Subcutaneous adipose tissue (tissue), 4 donors: ENCODE measurements around the gene ESYT2. TPM values are rescaled to one million over a fixed set of nuclear protein-coding genes. Genes with fewer than 3 reads are reported as not detected.

ENCODE experiments used
- total RNA-seq, 4 donors: library from RNA; depleted of rRNA; stranded (reverse); fragments of >200 nt; gene quantifications; one replicate each; pipeline ENCODE4 v1.1.0, GENCODE V29; 2016
- TF ChIP-seq, protein P1 (sequence below): fragments of 450-650 bp; IDR thresholded peaks from one replicate; pipeline ENCODE4 v1.5.1; 2016; ENCODE audit warnings: low read depth, mild to moderate bottlenecking, control low read depth, antibody characterized with exemption, moderate library complexity

ESYT2 gene
- total RNA-seq, 4 donors from 2014 or later = 86.2 to 124 (median 106) TPM

DNA sequence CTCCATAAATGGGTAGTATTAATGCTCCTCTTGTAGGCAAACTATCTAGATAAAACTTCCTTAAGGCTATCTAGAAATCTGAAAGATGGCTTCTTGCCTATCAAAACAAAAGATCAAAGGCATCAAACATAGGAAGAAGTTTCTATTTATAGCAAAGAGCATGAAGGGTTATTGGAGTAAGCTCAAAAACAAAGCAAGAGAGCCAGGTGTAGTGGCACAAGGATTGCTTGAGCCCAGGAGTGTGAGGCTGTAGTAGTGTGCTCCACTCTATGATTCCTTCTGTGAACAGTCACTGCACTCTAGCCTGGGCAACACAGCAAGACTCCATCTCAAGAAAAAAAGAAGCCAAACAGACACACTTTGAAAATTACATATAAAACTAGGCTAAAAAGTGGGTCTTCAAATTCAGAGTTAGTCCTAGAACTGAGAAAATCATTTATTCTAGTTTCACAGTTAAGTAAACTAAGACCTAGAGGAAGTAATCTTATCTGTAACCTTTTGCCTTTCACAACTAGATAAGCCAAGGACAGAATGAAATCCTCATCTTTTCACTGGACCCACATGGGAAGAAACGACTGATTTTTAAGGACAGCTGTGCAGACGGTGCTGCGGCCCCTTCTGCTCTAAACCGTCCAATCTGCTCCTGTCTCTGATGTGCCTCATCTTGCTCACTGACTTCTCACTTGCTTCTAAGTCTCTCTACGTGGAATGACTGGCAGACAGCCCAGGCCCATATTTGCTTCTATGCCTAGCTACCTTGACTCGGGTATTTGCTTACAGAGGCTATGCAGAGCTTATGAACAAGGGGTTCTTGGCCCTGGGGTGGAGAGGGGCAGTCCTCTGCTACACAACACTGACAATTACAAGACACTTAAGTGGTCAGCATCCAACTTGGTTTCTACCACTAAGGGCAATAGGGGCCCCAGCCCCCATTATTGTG is 50.0 kb downstream of the ESYT2 start:
- TF ChIP-seq, protein P1, sequence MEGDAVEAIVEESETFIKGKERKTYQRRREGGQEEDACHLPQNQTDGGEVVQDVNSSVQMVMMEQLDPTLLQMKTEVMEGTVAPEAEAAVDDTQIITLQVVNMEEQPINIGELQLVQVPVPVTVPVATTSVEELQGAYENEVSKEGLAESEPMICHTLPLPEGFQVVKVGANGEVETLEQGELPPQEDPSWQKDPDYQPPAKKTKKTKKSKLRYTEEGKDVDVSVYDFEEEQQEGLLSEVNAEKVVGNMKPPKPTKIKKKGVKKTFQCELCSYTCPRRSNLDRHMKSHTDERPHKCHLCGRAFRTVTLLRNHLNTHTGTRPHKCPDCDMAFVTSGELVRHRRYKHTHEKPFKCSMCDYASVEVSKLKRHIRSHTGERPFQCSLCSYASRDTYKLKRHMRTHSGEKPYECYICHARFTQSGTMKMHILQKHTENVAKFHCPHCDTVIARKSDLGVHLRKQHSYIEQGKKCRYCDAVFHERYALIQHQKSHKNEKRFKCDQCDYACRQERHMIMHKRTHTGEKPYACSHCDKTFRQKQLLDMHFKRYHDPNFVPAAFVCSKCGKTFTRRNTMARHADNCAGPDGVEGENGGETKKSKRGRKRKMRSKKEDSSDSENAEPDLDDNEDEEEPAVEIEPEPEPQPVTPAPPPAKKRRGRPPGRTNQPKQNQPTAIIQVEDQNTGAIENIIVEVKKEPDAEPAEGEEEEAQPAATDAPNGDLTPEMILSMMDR = no peak

DNA sequence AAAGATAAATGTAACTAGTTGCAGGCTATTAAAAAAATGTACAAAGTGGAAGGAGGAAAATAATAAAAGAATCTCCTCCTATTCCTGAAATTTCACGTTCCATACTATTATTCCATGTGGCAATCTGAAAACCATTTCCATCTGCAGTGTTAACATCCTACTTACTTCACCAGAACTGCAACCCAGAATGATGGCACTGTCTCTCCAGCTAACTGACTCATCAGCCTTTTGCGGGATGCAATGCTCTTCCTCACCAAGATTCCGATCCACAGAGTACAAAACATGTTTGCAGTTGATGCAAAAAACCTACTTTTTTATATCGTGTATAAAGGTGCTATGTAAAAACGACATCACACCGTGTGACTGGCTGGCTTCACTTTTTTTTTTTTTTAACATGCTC is 50.8 kb downstream of the ESYT2 start:
- TF ChIP-seq, protein P1 = no peak

DNA sequence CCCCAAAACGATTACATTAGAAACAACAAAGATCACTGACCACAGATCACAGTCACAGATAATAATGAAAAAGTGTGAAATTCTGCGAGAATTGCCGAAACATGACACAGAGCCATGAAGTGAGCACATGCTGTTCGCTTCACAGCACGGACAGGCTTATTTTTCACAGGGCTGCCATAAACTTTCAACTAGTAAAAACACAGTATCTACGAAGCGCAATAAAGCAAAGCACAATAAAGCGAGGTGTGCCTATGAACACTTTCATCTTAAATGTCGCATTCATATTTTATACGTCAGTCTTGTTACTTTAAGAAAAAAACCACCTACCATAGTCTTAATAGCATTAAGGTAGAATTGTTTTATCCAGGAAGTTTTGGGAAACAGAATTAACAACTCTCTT is 51.5 kb downstream of the ESYT2 start:
- TF ChIP-seq, protein P1 = no peak

GRCh38 chr7:158776474-158776873 is 52.8 kb downstream of the ESYT2 start:
- TF ChIP-seq, protein P1 = no peak

DNA sequence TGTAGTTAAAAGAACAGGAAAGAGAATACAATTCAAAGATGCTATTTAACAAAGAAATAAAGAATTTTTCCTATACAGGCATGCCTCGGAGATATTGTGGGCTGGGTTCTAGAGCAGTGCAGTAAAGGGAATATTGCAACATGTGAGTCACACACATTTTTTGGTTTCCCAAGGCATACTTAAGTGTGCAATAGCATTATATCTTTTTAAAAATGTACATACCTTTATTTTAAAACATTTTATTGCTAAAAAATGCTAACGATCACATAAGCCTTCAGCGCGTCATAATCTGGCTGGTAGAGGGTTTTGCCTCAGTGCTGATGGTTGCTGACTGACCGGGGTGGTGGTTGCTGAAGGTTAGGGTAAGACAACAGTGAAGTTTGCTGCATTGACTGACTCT is 54.4 kb downstream of the ESYT2 start:
- TF ChIP-seq, protein P1 = no peak

GRCh38 chr7:158772916-158773315 is 56.4 kb downstream of the ESYT2 start:
- TF ChIP-seq, protein P1 = no peak

GRCh38 chr7:158771213-158771834 is 58.0 kb downstream of the ESYT2 start:
- TF ChIP-seq, protein P1 = no peak
